GM15510 (cell line): Measurements from ENCODE around the gene AIFM1.
A peak's percentile ranks its signal among the peaks of the same experiment; 100 is the strongest.

ENCODE experiments used
- POLR2A ChIP-seq: IDR thresholded peaks from 3 replicates; pipeline ENCODE4 v1.6.1; 2011; ENCODE audit warnings: borderline replicate concordance; ENCODE audit not compliant: insufficient read length; ENCODE audit errors: extremely low read depth

Gene AIFM1

GRCh38 chrX:130165703-130166502 lies at the start of gene AIFM1:
AIFM1 (minus strand) TSS chrX:130165841; CDS start chrX:130165656, 185 bp downstream.
- TF ChIP-seq POLR2A, result peak; percentile 60

GRCh38 chrX:130213376-130213775 lies 47.7 kb upstream of the AIFM1 start:
- TF ChIP-seq POLR2A, result no peak

GRCh38 chrX:130212371-130212770 lies 46.7 kb upstream of the AIFM1 start:
- TF ChIP-seq POLR2A, result no peak

GRCh38 chrX:130211415-130212186 lies 46.0 kb upstream of the AIFM1 start:
- no peak for TF ChIP-seq POLR2A

DNA sequence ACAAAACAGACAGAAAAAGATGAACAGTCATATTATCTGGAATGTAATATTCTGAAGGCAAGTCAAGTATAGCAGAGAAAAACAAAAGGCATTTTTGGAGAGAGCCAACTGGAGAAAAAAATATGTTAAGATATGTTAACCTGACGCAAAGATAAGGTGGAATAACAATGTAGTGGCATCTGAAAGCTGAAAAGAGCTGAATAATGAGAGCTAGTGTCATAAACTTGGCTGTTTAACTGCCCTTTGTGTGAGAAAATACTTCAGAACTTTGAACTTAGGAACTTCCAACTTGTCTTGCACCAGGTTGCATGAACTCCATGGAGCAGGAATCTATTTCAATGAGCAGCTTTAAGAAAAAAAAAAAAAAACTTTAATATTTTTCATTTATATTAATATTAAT lies 39.0 kb upstream of the AIFM1 start:
- no peak for TF ChIP-seq POLR2A

DNA sequence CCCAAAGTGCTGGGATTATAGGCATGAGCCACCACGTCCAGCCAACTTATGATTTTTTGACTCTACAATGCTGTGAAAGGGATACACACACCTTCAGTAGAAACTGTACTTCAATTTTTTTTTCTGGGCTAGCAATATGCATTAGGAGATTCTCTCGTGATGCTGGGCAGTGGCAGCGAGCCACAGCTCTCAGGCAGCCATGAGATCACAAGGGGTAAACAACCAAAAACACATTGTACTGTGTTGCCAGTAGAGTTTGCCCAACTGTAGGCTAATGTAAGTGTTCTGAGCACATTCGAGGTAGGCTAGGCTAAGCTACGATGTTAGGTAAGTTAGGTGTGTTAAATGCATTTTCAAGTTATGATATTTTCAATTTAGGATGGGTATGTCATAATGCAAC lies 31.8 kb upstream of the AIFM1 start:
- TF ChIP-seq POLR2A, result no peak

DNA sequence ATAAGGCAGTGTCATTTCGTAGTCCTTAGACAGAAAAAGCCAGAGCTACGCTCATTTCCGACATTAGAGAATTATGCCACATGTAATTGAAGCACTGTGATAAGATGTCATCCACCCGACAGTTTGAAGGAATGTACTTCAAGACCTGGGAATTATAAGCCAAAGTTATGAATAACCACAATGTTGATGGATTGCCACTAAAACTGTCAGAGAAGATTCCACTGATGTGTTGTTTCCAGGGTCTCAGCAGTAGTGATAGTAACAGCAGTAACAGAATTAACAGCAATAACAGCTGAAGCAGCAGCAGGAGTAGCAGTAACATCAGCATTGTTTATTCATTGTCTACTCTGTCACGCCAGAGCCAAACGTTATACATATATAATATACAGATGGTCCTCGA lies 30.8 kb upstream of the AIFM1 start:
- TF ChIP-seq POLR2A, result no peak

DNA sequence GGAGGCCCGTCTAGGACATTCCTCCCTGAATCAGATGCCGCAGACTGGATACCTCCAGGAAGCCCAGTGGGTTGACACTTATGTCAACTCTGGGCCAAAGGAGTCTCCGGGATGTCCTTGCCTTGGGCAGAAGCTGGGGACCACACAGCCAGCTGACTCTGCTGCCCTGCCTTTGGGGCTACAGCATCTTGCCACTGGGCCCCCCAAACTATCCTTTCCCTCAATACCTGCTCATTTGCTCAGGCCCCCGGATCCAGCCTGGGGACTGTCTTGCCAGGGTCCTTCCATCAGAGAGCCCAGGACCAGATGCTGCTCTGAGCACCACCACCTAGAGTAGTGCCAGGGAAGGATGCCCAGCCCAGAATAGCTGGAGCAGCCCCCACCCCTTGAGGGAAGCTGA lies 25.2 kb upstream of the AIFM1 start:
- no peak for TF ChIP-seq POLR2A

DNA sequence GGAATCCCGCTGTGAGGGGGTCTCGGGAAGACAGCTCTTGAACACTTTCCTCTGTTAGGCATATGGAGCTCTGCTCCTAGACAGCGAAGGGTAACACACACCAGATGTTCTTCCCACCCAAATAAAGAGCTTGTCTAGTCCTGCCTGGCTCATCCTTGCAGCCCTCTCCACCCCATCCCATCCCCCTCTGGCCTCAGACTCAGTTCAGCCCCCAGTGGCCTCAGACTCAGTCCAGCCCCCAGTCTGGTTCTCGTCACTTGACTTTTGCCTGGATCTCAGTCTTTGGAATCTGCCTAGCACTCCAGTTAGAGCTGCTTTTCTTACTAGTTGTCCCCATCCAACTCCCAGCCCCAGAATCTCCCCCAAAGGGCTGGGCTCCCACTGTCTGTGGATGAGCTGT lies 21.0 kb upstream of the AIFM1 start:
- no peak for TF ChIP-seq POLR2A

GRCh38 chrX:130184857-130185256 lies 19.2 kb upstream of the AIFM1 start:
- TF ChIP-seq POLR2A, result no peak

GRCh38 chrX:130184168-130184567 lies 18.5 kb upstream of the AIFM1 start:
- TF ChIP-seq POLR2A, result no peak

DNA sequence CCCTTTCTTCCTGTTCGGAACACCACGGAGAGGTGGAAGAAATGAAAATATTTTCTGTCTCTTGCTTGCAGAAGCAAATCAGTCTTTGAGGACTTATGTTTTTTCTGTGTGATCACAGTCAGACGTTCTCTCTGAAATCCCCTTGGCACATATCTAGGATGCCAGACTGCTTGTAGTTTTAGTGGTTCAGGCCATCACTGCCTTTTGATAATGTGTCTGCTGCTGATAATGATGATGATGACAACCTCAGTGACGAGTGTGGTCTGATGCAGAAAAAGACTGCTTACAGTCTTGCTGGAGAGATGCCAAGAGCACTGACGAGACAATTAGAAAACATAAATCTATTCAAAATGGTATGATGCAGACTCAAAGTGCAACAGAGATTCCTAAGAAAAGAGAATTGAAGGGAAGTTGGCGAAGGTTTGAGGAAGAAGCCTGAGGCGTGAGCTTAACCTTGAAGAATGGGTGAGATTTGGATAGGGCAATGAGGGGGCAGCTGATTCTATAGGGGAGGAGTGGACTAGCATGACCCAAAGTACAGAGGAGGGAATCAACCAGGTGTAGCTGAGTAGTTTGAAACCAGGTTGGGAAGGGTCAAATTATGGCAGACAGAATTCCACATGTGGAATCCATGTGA lies 14.1 kb upstream of the AIFM1 start:
- no peak for TF ChIP-seq POLR2A

GRCh38 chrX:130179170-130179569 lies 13.5 kb upstream of the AIFM1 start:
- no peak for TF ChIP-seq POLR2A

DNA sequence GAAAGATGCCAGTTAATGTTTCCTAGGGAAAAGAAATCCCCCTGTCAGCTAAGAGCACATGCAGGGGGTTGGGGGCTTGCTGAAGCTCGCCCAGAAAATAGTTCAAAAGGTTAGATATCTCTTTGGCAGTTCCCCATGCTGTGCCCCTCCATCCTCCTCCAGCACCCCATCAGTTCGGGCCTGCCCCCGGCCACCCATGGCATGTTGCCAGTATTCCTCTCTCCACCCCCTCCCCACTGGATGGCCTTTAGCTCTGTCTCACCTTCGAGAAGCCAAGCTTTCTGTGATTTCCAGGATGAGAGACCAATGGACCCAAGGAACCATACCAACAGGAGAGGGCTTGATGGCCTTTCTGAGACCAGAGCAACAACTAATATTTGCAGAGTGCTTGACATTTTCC lies 11.3 kb upstream of the AIFM1 start:
- TF ChIP-seq POLR2A, result no peak

- TF ChIP-seq POLR2A, result no peak
Observed at GRCh38 chrX:130176354-130176776, 10.7 kb upstream of the AIFM1 start.
